SK-N-SH treated with all-trans-retinoic acid at 6 μM for 48 hours (cell line): Measurements from ENCODE around the gene ENPP3.

Experiments used
- BACH2 ChIP-seq: fragments of 250-450 bp; sonication (Bioruptor Pico); IDR thresholded peaks from 2 replicates; pipeline ENCODE4 v1.9.0; 2021; ENCODE audit warnings: mild to moderate bottlenecking, borderline replicate concordance
- RARB ChIP-seq: fragments of 250-450 bp; sonication (Bioruptor Pico); IDR thresholded peaks from 2 replicates; pipeline ENCODE4 v1.8.0; 2021; ENCODE audit warnings: mild to moderate bottlenecking, moderate library complexity
- SNAI2 ChIP-seq: fragments of 250-450 bp; sonication (Bioruptor Pico); IDR thresholded peaks from 2 replicates; pipeline ENCODE4 v1.5.0; 2020; ENCODE audit warnings: mild to moderate bottlenecking, moderate library complexity
- TOX ChIP-seq: fragments of 250-450 bp; sonication (Bioruptor Pico); IDR thresholded peaks from 2 replicates; pipeline ENCODE4 v1.8.0; 2021; ENCODE audit warnings: mild to moderate bottlenecking, moderate library complexity, borderline replicate concordance
- ZC3H10 ChIP-seq: fragments of 250-450 bp; sonication (Bioruptor Pico); IDR thresholded peaks from 2 replicates; pipeline ENCODE4 v1.5.1; 2021; ENCODE audit warnings: mild to moderate bottlenecking, moderate library complexity
- ZNF565 ChIP-seq: fragments of 450-650 bp; formaldehyde crosslinking; conservative IDR thresholded peaks from 2 replicates; pipeline ENCODE4 v1.5.0; 2020; ENCODE audit warnings: low read depth, mild to moderate bottlenecking, moderate library complexity
- TF ChIP-seq, protein P1 (sequence below): fragments of 250-450 bp; sonication (Bioruptor Pico); IDR thresholded peaks from 2 replicates; pipeline ENCODE4 v1.5.0; 2020; ENCODE audit warnings: mild to moderate bottlenecking, moderate library complexity
- TF ChIP-seq, protein P2 (sequence below): fragments of 250-450 bp; sonication (Bioruptor Pico); IDR thresholded peaks from 2 replicates; pipeline ENCODE4 v1.5.1; 2020; ENCODE audit warnings: low read depth, mild to moderate bottlenecking, moderate library complexity

DNA sequence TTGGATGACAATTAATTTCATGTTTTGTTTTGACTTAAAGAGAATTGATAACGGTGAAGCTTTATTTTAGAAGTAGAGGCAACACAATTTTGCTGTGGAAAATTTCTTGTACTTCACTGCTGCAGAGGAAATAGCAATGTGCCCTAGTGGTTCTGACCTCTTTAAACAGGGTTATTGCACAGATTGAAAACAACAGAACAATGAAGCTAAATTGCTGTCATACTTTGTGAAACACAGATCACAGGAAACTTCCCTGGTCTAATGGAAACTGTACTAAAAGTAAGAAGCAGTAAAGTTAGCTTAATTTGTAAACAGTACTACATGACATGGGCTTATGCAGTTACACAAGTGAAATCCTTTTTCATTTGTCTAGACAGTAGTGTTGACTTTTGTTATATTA, 32.8 kb downstream of the ENPP3 start:
- TF ChIP-seq BACH2 (CRISPR knock-in tag), result no peak
- TF ChIP-seq SNAI2, result no peak
- no peak for TF ChIP-seq RARB (CRISPR knock-in tag)
- TF ChIP-seq TOX (CRISPR knock-in tag), result no peak
- TF ChIP-seq, protein P1, sequence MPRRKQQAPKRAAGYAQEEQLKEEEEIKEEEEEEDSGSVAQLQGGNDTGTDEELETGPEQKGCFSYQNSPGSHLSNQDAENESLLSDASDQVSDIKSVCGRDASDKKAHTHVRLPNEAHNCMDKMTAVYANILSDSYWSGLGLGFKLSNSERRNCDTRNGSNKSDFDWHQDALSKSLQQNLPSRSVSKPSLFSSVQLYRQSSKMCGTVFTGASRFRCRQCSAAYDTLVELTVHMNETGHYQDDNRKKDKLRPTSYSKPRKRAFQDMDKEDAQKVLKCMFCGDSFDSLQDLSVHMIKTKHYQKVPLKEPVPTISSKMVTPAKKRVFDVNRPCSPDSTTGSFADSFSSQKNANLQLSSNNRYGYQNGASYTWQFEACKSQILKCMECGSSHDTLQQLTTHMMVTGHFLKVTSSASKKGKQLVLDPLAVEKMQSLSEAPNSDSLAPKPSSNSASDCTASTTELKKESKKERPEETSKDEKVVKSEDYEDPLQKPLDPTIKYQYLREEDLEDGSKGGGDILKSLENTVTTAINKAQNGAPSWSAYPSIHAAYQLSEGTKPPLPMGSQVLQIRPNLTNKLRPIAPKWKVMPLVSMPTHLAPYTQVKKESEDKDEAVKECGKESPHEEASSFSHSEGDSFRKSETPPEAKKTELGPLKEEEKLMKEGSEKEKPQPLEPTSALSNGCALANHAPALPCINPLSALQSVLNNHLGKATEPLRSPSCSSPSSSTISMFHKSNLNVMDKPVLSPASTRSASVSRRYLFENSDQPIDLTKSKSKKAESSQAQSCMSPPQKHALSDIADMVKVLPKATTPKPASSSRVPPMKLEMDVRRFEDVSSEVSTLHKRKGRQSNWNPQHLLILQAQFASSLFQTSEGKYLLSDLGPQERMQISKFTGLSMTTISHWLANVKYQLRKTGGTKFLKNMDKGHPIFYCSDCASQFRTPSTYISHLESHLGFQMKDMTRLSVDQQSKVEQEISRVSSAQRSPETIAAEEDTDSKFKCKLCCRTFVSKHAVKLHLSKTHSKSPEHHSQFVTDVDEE (CRISPR knock-in tag), result no peak
- TF ChIP-seq ZNF565 (CRISPR knock-in tag), result no peak
- no peak for TF ChIP-seq ZC3H10
- TF ChIP-seq, protein P2, sequence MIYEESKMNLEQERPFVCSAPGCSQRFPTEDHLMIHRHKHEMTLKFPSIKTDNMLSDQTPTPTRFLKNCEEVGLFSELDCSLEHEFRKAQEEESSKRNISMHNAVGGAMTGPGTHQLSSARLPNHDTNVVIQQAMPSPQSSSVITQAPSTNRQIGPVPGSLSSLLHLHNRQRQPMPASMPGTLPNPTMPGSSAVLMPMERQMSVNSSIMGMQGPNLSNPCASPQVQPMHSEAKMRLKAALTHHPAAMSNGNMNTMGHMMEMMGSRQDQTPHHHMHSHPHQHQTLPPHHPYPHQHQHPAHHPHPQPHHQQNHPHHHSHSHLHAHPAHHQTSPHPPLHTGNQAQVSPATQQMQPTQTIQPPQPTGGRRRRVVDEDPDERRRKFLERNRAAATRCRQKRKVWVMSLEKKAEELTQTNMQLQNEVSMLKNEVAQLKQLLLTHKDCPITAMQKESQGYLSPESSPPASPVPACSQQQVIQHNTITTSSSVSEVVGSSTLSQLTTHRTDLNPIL (CRISPR knock-in tag), result no peak
